ENCODE measurements around the gene WBP2. TPM values are rescaled to one million over a fixed set of nuclear protein-coding genes. Genes with fewer than 3 reads are reported as not detected.

WBP2 gene
- total RNA-seq, 2 donors from 2014 or later = 44.2 to 49.5 TPM

- intact Hi-C loops (cut with DNase I) = no loop called here
These were observed 42.3 kb upstream of the WBP2 start for GRCh38 chr17:75897160-75898019.

GRCh38 chr17:75896415-75897159 is 41.5 kb upstream of the WBP2 start, which contains the start of gene TRIM65:
Gene TRIM65, minus strand, starts transcription at chr17:75896951. Its CDS starts 14 bp downstream, at chr17:75896937.
- TF ChIP-seq POLR2A (IDR thresholded peaks at IDR 0.05) (peak; percentile 82 to 87 (median 85)), CTCF (IDR thresholded peaks at IDR 0.05) (peak in 3 of 7 experiments; percentile 36 to 52 (median 43))
- DNase-seq (peak; percentile 81 to 89 (median 84)), ATAC-seq (peak; percentile 86)
- Histone ChIP-seq H3K9me3 (no peaks in the 10 kb centered on the region), H3K4me3 (peak within 1 kb of the TSS; percentile 43 to 54), H3K27me3 (no peaks in the 10 kb centered on the region), H3K27ac (peak within 1 kb of the TSS; percentile 80 to 97 (median 96)), H3K36me3 (replicated peaks in 1 of 2; ENCODE audit: insufficient read depth in 1 of 2, low read depth in 2 of 2) (peaks cover 8 to 15% of the 10 kb centered on the region in 2 donors), H3K4me1 (peaks cover 29% of the 10 kb centered on the region)
- 1% methylated on average over 58 of the region's 102 CpGs; no CpG with 5 or more reads in 1 of the 2 donors for WGBS, 2 donors
- intact Hi-C loops (cut with DNase I) = no loop called here

More at GRCh38 chr17:75897160-75898019, 42.3 kb upstream of the WBP2 start:
- no peaks in the 10 kb centered on the region for H3K9me3 ChIP-seq
- H3K36me3 ChIP-seq (replicated peaks in 1 of 2; ENCODE audit: insufficient read depth in 1 of 2, low read depth in 2 of 2) = peaks cover 8 to 18% of the 10 kb centered on the region in 2 donors
- DNase-seq (no peak), ATAC-seq (no peak)
- peaks cover 29% of the 10 kb centered on the region for H3K4me1 ChIP-seq
- TF ChIP-seq POLR2A (IDR thresholded peaks at IDR 0.05) (no peak), CTCF (IDR thresholded peaks at IDR 0.05) (no peak)
- peak overlapping the region; percentile 80 to 97 (median 96) for H3K27ac ChIP-seq
- WGBS, 2 donors = 54 to 68% methylated on average over 29 to 37 of the region's 37 CpGs
- H3K4me3 ChIP-seq = peak overlapping the region in 1 of 2 donors; percentile 43
- H3K27me3 ChIP-seq = no peaks in the 10 kb centered on the region

GRCh38 chr17:75895370-75896155 is 40.4 kb upstream of the WBP2 start:
- Histone ChIP-seq H3K4me3 (peak overlapping the region; percentile 43 to 54), H3K9me3 (no peaks in the 10 kb centered on the region), H3K27ac (peak overlapping the region; percentile 80 to 97 (median 96)), H3K36me3 (replicated peaks in 1 of 2; ENCODE audit: insufficient read depth in 1 of 2, low read depth in 2 of 2) (peaks cover 8 to 9% of the 10 kb centered on the region in 2 donors), H3K4me1 (peaks cover 29% of the 10 kb centered on the region), H3K27me3 (no peaks in the 10 kb centered on the region)
- WGBS, 2 donors = 39 to 52% methylated on average over 26 to 28 of the region's 28 CpGs
- intact Hi-C loops (cut with DNase I) = no loop called here
- ATAC-seq (no peak), DNase-seq (no peak)
- TF ChIP-seq POLR2A (IDR thresholded peaks at IDR 0.05) (no peak), CTCF (IDR thresholded peaks at IDR 0.05) (peak in 3 of 7 experiments; percentile 10 to 25 (median 13))

- Histone ChIP-seq H3K9me3 (no peaks in the 10 kb centered on the region), H3K4me3 (no peak overlapping the region), H3K27me3 (no peaks in the 10 kb centered on the region), H3K4me1 (peaks cover 29% of the 10 kb centered on the region), H3K27ac (peak overlapping the region in 1 of 4 donors; percentile 97), H3K36me3 (replicated peaks in 1 of 2; ENCODE audit: insufficient read depth in 1 of 2, low read depth in 2 of 2) (peaks cover 0 to 8% of the 10 kb centered on the region in 2 donors)
- ATAC-seq = no peak
- intact Hi-C loops (cut with DNase I) = no loop called here
- 69 to 82% methylated on average over 22 of the region's 22 CpGs for whole genome bisulfite sequencing, 2 donors
- TF ChIP-seq POLR2A (IDR thresholded peaks at IDR 0.05) (no peak), CTCF (IDR thresholded peaks at IDR 0.05) (no peak)
- DNase-seq = no peak
These were observed 39.1 kb upstream of the WBP2 start for GRCh38 chr17:75894049-75894733.

Data from body of pancreas (tissue), 4 donors.